GM21825 (cell line): ENCODE measurements around the gene FAM120A.

Experiments used
- ATAC-seq: cut with Tn5 transposase; IDR thresholded peaks from one replicate; pipeline ENCODE4 v1.9.1; 2021; ENCODE audit warnings: mild to moderate bottlenecking, moderate library complexity; ENCODE audit not compliant: unreplicated experiment

Gene FAM120A

DNA sequence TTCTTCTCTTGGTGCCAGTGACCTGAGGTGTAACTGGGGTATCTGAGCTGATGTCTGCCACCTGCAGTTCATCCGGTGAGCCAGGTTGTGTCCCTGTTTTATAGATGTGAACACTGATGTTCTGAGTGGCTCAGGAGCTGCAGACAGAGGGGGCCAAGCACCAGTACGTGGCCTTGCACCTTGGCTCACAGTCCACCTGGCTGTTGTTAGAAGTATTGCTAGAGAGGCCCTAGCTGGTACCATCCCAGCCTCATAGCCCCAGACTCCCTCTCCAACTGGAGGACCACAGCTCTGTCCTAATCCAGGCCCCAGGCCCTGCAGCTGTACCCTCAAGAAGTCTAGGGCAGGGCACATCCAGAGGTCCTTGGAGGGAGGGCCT, 141.1 kb downstream of the FAM120A start:
- no peak for ATAC-seq

DNA sequence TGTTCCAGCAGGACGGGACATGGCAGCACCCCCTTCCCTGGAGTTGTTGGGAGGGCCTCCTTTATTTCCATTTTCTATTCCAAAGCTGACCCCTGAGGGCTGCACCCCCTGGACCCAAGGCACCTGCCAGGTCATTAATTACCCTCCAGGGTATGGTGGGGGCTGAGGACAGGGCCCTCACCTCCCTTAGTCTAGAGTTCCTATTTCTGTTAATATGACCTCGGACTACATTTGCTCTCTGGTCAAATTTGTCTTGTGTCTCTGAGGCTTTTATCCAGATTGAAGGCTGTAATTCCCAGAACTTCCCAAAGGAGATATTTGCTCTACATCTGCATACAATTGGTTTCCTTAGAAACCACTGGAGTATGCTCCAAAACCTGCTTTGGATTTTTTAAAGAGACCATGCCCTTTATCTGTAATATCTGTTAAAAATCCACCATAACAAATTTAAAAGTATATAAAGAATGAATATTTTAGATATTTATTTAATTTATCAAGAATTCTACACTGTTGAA, 141.7 kb downstream of the FAM120A start:
- no peak for ATAC-seq

DNA sequence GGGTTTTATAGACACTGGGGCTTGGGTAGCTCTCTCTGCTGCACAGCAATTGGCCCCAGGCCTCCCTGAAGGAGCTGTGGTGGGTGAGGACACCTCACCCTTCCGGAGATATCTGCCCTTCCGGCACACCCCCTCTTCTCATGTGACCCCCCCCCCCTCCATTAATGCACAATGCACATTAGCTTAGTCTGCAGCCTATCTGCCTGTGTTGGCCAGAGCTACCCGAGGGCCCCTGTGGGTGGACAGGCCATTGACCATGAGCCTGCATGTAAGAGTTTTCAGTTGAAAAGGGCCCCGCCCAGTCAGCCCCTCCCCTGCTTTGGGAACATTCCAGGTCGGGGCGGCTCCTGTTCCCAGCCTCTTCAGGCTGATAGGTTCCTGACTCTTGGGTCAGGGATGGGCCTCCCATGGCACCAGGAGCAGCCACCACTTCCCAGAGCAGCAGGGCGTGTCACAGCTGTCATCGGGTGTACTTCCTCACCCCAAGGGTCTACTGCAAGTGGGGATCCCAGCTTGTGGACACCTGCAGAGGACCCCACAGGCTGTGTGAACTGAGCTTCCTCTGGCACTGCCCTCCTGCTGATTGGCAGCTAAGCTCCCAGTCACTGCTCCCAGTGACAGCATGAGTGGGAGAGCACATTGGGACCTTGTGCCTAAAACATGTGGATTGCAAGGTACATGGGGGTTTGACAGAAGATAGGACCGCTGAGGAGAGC, 142.7 kb downstream of the FAM120A start:
- no peak for ATAC-seq

DNA sequence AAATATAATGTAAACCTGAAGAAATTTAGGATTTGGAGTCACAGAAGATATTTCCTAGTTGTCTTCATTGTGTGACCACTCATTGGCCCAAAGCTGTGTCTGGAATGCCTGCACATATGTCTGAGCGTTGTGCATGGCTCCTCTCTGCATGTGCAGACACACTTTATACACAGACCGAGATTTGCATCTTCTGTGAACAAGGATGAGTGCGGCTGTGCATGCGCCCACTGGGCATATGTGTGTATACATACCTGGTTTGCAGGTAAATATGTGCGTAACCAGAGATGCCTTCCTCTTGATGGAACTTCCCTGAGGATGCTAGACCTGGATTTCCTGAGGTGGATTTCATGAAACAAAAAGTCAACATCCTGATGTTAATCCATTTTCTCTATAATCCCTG, 144.0 kb downstream of the FAM120A start:
- ATAC-seq: no peak

DNA sequence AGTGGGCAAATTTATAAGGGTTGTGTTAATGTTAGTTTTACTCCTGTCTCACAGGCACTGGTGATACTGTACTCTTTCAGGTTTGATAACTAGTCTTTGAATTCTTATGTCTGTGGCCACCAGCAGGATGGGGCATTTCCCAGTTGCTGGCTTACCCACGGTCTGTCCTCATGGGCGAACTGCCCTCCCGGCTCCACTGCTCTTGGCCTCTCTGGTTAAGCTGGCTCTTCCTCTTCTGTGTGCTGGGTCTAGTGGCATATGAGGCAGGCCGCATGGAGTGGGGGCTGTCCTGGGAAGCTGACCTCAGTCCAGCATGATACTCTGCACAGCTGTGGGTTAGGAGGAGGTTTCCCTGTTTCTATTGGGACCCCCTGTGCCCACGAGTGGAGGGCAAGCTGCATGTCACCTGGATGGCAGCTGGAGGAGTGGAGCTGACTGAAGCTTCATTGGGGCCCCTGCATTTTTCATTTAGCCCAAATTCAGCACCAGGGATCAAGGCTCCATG, 144.4 kb downstream of the FAM120A start:
- ATAC-seq: no peak

DNA sequence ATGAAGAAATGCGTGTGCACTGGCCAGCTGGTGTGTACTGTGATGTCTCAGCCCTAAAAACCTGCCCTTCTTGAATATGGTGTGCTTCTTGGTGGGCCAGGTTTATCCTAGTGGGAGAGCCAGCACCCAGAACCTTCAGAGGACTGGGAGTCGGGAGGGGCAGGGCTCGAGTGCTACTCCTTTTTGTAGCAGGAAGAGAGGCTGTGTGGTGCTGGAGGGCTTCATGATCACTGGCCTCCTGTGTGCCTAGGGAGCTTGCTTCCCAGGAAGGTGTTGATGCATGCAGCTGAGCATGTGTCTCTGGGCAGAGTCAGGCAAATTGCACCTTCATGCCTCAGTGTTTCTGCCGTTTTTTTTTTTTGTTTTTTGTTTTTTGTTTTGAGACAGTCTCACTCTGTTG, 144.9 kb downstream of the FAM120A start:
- no peak for ATAC-seq

DNA sequence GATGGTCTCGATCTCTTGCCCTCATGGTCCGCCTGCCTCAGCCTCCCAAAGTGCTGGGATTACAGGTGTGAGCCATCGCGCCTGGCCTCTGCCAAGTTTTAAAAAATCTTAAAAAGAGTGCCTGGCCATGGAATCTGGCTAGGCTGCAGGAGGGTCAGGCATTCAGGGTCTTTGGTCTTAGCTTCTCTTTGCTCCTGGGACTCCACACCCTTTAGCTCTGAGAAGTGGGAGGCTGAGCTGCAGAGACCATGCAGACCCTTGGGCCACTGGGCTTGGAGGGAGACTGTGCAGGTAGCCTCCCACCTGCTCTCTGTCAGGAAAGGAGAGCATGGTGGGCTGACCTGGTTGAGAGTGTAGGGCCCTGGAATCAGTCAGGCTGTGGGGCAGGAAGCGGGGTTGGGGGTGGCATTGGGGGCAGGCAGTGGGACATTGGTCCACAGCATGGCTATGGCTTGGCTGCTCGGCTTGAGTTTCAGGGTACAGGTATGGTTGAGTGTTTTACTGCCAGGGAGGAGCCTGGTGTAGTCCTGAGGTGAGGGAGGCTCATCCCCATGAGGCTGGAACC, 145.7 kb downstream of the FAM120A start:
- no peak for ATAC-seq

DNA sequence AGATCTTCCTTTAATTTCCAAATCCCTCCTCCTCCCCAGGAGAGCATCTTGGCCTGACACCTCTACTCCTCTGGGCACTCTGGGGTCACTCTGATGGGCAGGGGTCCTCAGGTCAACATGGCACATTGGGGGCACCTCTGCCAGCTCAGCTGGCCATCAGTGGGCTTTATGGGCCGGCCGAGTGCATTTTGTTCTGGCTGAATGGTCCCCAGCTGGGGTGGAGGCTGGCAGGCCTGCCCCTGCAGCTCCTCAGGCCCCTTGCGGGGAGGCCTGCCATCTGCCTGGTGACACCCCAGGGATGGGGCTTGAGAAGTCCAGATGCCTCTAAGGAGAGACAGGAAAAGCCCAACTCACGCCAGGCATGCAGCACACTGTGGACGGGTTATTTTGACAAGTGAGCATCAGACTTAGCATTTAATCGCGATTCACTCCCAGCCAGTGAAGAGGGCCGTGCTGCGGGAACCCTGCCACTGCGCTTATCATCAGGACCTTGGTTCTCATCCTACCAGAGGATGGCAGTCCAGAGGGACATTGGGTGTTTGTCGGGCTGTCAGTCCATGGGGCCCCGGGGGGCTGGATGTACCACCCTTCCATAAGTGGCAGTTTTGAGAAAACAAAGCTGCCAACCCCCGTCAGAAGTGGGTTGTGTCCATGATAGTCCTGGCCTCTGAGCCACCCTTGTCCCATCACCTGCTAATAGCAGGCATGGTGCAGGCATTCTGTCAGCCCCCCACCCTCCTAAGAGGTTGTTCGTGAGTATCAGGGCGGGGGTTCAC, 146.6 kb downstream of the FAM120A start:
- ATAC-seq: no peak

DNA sequence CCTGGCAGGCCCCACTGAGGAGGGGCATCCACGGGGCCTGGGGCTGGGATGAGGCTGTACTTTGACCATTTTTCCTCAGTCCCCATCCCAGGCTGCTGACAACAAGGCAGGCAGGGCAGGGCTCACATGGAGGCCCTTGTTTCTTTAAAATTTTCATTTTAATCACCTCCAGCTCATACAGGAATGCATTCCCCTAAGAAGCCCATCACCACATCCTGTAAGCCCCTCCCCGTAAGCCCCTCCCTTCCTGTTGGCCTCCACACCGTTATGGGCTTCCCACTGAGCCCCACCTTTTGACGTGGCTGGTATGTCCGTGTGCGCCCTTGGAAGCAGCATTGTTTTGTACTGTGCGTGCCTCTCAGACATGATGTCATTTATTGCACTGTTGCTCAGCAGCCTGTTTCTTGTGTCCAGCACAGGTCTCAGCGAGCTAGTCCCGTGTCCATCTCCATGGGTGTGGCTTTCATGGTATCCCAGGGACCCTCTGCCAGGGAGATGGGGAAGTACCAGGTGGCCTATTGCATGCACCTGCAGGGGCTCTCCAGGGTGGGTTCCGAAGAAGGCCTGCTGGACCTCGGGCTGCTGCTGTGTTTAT, 147.3 kb downstream of the FAM120A start:
- ATAC-seq: no peak

DNA sequence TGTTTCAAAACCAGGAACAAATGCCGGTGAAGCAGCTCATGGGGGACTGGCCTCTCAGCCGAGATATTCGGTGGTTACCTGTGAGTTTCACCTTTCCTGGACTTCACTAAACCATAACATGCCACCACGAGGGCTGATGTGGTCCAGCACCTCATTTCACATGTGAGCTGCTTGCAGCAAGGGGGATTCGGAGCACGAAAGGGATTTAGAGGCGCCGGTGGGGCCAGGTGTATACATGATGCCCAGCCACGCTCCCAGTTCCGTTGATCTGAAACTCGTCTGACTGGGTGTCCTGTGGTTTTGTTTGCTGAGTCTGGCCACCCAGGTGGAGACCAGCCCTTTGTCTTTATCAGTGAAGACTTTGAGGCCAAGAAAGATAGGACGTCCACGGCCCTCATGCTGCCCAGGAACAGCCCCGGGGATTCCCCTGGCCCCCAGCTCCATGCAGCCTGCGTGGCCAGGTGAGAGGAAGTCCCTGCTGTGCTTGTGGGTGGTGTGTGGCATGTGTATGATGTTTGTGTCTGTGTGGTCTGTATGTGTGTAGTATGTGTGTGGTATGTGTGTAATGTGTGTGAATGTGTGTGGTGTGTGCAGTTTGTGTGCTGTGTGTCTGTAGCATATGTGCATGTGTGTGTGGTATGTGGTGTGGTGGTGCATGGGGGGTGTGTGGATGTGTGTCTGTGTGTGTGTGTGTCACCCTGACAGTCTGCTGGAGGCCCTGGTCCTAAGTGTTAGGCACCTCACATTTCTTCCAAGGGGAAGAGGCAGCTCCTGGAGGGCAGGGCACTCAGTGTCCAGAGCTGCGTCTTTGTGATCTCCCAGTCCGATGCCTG, 148.3 kb downstream of the FAM120A start:
- ATAC-seq: no peak

DNA sequence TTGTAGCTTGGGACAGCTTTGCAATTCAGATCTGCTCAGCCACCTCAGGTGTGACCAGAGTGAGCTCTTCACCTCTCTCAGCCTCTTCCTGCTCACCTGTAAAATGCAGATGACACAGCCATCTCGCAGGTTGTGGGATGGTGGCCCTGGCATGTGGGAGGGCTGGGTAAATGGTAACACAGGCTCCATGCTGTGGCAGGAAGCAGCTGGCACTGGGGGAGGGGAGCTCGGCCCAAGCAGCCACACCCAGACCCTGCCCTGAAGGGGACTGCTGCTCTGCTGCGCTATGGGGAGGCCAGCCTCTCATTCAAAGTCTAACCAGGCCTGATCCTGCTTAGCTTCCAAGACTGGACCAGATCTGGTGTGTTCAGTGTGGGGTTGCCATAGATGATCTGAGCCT, 149.0 kb downstream of the FAM120A start:
- ATAC-seq: no peak

DNA sequence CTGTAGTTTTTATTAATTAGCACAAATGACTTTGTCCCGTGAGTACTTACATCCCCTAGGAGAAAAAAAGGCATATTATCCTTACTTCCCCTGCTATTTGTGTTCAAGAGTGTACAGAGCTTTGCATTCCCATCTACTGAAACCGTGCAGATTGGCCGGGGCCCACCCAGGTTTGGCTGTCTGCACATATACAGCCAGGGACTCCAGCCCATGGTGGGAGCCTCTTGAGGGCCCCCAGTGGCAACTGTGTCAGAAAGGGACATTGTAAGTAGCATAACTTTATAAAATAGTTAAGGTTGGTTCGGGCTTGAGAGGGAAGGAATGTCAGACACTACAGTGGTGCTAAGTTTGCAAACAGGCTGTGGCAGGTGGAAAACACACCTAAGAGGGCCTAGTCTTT, 149.6 kb downstream of the FAM120A start:
- no peak for ATAC-seq

DNA sequence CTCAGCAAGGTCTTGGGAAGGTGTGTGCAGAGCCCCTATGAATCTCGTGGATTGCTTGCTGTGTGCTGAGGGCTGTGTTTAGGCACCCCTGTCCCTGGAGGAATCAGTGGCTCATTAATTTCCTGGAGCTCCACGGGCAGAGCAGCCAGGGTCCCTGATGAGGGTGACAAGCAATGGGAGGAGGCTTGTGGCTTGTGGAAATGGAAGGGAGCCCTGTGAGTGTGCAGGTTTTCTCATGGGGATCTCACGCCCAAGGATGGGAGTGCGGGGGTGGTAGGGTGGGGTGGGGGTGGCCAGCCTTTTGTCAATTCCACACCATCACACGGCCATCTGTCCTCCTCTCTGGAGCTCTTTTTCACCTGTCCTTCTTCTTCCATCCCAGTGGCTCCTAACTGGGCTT, 150.2 kb downstream of the FAM120A start:
- ATAC-seq: no peak

DNA sequence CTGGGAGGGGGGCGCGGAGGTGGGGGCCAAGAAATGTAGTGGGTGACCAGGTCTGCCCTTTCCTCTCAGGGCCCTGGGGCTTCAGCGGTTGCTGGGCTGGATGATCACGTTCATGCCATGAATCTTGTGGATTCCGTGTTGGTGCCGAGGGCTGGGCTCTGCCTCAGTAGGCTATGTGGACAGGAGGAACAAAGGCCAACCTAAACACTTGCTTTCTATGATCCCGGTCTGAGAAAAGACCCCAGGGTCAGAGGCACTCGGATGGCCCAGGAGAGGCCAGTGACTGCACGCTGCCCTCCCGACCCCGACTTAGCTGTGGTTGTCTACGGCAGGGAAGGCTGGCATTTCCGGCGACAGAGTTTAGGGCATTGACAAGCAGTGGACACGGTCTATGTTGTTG, 151.5 kb downstream of the FAM120A start:
- ATAC-seq: no peak

DNA sequence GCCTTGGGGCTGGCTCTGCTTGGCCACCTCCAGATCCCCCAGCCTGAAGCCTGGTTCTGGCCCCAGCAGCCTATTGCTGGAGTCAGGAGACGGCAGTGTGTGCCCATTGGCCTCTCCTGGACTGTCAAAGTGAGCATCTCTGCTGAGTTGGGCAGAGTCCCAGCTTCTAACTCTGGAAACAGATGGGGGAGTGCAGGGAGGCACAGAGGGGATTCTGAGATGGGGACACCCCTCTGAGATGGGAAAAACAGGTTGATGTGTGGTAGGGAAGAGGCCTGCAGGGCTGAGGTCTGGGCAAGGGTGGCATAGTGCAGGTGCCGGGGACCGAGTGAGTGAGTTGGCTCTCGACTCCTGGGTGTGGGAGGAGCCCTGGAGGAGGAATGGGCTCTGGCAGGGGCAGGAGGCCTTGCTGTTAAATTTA, 152.4 kb downstream of the FAM120A start:
- ATAC-seq: no peak

DNA sequence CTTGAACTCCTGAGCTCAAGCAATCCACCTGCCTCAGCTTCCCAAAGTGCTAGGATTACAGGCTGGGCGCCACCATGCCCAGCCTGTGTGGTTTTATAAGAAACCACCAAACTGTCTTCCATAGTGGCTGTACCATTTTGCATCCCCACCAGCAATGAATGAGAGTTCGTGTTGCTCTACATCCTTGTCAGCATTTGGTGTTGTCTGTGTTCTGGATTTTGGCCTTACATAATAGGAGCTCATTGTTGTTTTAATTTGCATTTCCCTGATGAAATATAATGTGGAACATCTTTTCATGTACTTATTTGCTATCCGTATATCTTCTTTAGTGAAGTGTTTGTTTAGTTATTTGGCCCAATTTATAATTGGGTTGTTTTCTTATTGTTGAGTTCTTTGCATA, 154.7 kb downstream of the FAM120A start:
- ATAC-seq: no peak

DNA sequence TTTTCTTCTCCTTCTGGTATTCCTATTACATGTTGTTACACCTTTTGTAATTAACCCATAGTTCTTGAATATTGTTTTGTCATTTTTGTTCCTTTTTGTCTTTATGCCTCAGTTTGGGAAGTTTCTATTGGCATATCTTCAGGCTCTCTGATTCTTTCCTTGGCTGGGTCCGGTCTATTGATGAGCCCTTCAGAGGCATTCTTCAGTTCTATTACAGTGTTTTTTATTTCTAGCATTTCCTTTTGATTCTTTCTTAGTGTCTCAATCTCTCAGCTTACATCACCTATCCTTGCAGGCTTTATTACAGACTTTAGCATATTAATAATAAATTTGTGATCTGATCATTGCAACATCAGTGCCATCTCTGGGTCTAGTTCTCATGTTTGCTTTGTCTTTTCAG, 158.7 kb downstream of the FAM120A start:
- ATAC-seq: no peak

DNA sequence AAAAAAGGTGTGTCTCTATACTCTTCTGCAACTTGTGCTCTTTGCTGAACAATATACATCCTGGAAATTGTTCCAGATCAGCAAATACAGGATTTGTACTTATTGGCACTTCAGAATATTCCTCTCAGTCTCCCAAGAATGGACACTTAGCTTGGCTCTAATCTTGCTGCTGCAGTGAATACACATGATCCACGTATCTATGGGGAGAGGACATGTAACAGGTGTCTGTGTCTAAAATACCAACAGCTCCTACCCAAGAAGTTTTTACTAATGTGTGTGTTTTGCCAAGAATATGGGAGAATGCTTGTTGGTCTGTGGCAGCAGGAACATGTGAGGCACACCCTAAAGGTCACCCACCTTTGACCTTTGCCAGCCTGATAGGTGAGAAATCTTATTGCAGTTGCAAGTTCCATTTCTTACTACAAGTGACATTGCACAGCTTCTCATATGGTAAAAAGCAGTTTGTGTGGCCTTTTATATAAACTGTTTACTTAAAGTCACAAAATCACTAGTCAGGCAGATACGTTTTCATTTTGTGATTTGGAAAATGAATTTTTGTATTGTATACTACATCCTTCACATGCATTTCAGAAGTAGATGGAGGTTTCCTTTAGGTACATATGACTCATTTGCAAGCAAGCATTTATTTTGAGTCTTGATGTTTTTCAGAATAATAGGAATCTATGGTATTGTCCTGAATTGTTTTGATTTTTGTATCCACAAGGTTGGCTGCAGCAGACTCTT, 160.7 kb downstream of the FAM120A start:
- ATAC-seq: no peak

DNA sequence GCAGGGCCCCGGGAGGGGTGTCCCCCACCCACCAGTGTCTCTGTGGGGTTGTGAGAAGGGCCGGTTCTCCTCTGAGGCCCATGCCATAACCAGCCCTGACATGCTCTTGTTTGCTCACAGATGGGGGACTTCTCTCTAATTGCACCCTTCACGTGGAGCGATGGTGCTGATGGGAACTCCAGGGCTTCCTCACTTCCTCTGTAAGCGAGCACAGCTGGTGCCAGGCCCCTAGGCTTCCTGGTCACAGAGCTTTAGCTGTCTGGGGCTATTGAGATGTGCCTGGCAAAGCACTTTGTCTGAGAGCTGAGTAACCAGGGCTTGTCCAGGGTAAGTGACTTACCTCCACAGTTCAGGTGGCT, 161.3 kb downstream of the FAM120A start:
- ATAC-seq: no peak

DNA sequence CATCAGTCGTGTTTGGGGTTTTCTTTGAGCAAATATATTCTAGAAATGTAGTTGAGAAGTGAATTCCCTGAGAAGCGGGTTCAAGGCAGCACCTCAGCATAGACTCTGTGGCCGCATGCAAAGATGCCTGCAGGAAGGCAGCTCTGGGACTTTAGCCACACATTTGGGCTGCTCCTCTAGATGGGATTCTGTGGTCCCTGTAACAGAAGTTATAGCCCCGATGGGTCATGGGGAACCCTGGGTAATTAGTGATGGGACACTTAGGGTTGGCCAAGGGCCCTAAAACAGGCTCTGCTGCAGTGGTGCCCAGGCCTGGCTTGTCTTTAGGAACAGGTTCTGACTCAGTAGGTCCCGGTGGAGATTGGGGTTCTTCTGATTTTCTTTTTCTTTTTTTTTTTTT, 161.7 kb downstream of the FAM120A start:
- no peak for ATAC-seq
